HG03039 (cell line): Measurements from ENCODE around the gene SCYGR7.
A peak's percentile ranks its signal among the peaks of the same experiment; 100 is the strongest.
"Not testable (repeated sequence)": the region's sequence is repeated elsewhere in the genome, so short reads cannot be mapped to it uniquely, and the experiment has no call there.

Experiments
- ATAC-seq: cut with Tn5 transposase; IDR thresholded peaks from one replicate; pipeline ENCODE4 v1.9.1; 2021; ENCODE audit warnings: mild to moderate bottlenecking, moderate library complexity; ENCODE audit not compliant: unreplicated experiment

SCYGR7 gene

GRCh38 chr2:227756261-227756660 is 28.1 kb downstream of the SCYGR7 start:
- not testable (repeated sequence) for ATAC-seq

- ATAC-seq: no peak
Observed at GRCh38 chr2:227759411-227760118, 31.4 kb downstream of the SCYGR7 start.

- no peak for ATAC-seq
Observed at GRCh38 chr2:227761740-227762476, 33.8 kb downstream of the SCYGR7 start.

GRCh38 chr2:227765788-227766372 is 37.7 kb downstream of the SCYGR7 start:
- no peak for ATAC-seq

- ATAC-seq: peak; percentile 93
Observed at GRCh38 chr2:227766373-227766883, 38.3 kb downstream of the SCYGR7 start.

GRCh38 chr2:227767830-227768229 is 39.7 kb downstream of the SCYGR7 start:
- ATAC-seq: no peak

GRCh38 chr2:227772197-227772661 is 44.1 kb downstream of the SCYGR7 start:
- no peak for ATAC-seq

GRCh38 chr2:227772932-227773331 is 44.8 kb downstream of the SCYGR7 start:
- ATAC-seq: no peak

- no peak for ATAC-seq
Observed at GRCh38 chr2:227774011-227774624, 46.0 kb downstream of the SCYGR7 start.

- ATAC-seq: no peak
Observed at GRCh38 chr2:227774895-227775842, 47.0 kb downstream of the SCYGR7 start.
